GM18951 (cell line): ENCODE results near the gene GPR39.

Experiments
- POLR2A ChIP-seq: IDR thresholded peaks from 4 replicates; pipeline ENCODE4 v1.6.1; 2011; ENCODE audit warnings: mild to moderate bottlenecking; ENCODE audit not compliant: insufficient read length, insufficient read depth; ENCODE audit errors: extremely low read depth
- in situ Hi-C: fragments of 300-500 bp; cut with MboI; formaldehyde crosslinking; loops from one replicate; pipeline ENCODE4 v1.12.0; 2022; ENCODE audit warnings: low sequenced_read_pairs, mixed read lengths, inconsistent platforms; ENCODE audit not compliant: unreplicated experiment

Gene GPR39

DNA sequence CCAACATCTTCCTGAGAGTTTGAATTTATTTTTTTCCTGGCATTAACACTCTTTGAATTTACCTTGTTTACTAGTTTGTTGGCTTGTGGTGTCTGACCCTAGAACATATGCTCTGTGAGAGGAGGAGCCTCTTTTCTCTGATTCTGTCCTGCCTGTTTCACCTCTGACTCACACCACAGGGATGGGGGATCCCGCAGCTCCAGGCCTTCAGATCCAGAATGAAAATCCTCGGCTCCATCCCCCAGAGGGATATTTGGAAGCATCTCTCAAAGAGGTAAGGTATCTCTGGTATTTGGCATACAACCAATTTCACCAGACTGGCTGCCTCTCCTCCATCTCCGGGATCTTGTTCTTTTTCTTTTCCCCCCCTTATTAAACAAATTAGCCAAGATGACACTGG is 104.7 kb downstream of the GPR39 start:
- in situ Hi-C loops = no loop called here
- no peak for TF ChIP-seq POLR2A

DNA sequence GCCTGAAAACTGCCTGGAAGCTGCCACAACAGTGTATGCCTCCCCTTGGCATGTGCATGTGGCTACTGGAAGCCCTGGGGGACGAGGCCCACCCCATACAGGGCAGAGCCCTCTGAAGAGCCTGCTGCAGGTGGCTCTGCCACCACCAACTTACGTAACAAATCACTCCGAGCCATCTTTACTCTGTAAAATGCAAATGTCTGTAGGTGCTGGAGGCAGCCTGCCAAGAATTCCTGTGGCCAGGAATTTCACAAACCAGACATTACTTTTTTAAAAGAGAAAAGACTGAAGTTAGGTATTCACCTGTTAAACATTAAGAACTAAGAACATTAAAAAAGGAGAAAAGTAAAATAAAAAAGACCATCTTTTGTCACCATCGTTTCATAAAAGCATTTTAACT is 106.3 kb downstream of the GPR39 start:
- in situ Hi-C loops = no loop called here
- no peak for TF ChIP-seq POLR2A

DNA sequence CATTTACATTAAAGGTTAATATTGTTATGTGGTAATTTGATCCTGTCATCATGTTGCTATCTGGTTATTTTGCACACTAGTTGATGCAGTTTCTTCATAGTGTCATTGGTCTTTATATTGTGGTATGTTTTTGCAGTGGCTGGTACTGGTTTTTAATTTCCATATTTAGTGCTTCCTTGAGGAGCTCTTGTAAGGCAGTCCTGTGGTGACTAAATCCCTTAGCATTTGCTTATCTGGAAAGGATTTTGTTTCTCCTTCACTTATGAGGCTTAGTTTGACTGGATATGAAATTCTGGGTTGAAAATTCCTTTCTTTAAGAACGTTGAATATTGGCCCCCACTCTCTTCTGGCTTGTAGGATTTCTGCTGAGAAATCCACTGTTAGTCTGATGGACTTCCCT is 120.5 kb downstream of the GPR39 start:
- in situ Hi-C loops = loop anchor here (25.0 kb wide), 3 partner anchors 625 to 1250 kb away; partner anchors contain the start of gene NCKAP5

DNA sequence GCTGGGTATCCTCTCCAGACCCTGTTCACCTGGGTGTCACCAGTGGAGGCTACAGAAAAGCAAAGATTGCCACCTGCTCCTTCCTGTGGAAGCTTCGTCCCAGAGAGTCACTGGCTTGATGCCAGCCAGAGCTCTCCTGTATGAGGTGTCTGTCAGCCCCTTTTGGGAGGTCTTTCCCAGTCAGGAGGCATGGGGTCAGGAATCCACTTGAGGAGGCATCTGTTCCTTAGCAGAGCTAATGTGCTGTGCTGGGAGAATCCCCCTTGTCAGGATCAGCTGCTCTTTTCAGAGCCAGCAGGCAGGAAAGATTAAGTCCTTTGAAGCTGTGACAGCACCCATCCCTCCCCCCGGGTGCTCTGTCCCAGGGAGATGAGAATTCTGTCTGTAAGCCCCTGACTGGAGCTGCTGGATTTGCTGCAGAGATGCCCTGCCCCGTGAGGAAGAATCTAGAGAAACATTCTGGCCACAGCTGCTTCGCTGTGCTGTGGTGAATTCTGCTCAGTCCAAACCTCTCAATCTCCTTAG is 121.8 kb downstream of the GPR39 start:
- no peak for TF ChIP-seq POLR2A
- in situ Hi-C loops = loop anchor here (25.0 kb wide), 3 partner anchors 624 to 1249 kb away; partner anchors contain the start of gene NCKAP5

DNA sequence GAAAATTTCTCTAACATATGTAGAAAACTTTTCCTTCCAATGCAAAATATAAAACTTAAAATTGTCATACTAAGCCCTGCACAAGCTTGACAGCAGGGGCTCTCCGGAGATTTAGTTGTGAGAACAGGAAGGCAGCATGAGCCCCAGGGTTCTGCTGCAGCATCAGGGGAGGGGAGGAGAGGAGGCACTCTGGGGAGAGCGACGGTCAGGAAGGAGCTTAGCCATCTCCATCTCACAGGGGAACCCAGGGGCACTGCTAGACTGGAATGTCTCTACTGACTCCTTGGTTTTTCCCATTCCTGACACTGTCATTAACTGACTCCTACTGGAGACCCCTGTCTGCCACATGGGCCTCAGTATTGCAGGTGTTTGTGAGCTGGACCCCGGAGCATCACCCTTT is 123.6 kb downstream of the GPR39 start:
- TF ChIP-seq POLR2A = no peak
- in situ Hi-C loops = loop anchor here (25.0 kb wide), 3 partner anchors 622 to 1247 kb away; partner anchors contain the start of gene NCKAP5

DNA sequence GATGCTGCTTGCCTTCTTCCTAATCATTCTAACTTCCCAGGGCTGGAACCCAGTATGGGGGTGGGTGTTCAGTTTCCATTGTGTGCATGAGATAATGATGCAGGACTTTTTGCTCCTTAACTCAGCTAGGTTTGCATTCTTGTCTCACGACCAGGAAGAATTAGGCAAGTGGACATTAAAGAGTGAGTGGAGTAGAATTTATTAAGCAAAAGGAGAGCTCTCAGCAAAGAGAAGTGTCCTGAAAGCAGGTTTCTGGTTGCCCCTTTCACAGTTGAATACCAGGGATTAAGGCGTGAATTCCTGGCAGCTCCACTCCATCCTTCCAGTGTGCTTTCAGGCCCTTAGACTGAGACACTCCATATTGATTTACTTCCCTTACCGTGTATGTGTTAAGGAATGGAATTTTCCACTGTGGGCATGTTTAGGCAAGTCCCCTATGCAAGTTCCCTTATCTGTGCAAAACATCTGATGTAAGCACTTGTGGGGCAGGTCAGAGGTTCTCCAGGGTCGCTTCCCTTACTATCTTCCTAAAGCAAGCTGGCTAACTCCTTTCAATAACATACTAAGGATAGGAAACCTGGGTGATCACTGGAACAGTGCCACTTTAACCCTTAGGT is 126.5 kb downstream of the GPR39 start:
- in situ Hi-C loops = loop anchor here (25.0 kb wide), 3 partner anchors 619 to 1244 kb away; partner anchors contain the start of gene NCKAP5
- TF ChIP-seq POLR2A = no peak

DNA sequence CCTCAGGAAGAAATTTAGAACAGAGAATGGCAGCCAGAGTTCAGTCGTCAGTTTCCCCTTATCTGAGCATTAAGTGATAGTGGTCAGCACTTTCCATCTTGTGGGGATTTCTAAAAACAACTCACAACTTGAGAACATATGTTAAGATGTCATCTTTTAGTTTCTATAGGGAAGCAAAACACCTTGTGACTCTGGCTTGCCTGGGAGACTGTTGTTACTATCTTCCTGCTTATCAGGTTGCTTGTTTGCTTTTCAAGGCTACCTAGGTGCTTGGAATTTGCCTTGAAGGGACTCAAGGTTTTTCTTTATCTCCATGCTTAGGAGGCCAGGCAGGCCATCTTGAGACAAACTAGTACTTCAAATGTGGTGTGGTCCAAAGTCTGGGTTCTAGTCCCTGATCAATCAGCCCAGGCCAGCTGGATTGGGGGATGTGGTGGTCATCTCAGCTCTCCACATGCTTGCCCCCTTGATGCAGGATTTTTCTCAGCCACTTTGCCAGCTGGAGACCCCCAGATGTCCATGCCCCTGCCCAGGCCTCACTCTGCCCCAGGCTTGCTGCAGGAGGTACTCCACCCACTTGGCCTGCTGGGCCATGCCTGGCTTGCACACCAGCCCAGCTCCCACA is 127.5 kb downstream of the GPR39 start:
- in situ Hi-C loops = loop anchor here (25.0 kb wide), 3 partner anchors 618 to 1243 kb away; partner anchors contain the start of gene NCKAP5
- no peak for TF ChIP-seq POLR2A

DNA sequence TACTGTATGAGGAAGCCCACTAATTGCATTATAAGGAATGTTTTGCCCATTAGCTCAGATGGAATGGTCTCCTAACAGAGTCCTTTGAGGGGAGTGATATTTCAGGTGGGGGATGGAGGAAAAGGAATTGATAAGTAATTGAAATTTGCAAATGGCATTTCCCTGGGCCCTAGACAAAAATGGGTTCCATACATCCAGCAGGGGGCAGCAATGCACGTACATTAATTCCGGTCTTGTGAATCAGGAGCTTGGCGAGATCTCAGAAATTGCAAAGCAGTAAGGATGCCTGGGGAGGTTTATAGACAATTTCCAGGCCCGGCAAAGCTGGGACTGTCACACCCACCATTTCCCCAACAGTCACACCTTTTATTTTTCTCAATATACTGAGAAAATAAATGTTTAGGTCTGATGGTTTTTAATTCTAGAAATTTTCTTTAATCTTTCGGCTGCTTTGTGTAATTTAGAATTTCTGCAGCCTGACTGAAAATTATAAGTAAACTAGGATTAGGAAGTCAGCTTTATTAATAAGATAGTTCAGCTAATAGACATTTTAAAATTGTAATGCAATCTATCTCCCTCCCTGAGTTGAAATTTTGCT is 130.6 kb downstream of the GPR39 start:
- in situ Hi-C loops = loop anchor here (25.0 kb wide), 3 partner anchors 615 to 1240 kb away; partner anchors contain the start of gene NCKAP5
- no peak for TF ChIP-seq POLR2A

DNA sequence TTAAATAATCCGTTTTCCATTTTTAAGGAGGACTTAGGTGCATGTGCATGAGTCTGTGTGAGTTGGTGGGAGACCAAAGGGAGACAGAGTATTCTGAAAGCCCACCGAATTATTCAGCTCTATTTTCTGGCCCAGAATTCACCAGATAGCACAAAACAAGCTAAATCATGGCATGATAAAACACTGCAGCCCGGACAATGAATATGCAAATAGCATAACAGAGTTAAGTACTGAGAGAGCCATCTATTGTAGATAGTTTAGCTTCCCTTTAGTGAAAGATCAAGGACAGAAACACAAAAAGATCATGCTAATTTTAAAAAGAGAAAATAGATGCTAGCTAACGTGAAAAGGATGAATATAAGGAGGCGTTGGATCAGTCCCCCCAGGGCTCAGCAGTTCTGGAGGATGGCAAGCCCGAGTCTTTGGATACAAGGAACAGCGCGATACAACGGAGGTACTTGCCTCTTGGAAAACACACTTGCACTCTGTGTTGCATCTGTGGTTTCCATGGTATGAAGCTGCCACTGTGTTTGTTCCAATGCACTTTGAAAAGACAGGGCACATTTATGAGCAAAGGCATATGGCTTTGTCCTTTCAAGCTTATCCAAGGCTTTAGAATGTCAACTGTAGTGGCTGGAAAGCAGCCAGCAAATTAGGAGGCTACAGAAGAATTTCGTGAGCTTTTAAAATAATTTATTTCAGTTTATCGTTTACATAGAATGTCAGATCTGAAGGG is 133.5 kb downstream of the GPR39 start:
- in situ Hi-C loops = loop anchor here (25.0 kb wide), 3 partner anchors 612 to 1237 kb away; partner anchors contain the start of gene NCKAP5
- TF ChIP-seq POLR2A = no peak

DNA sequence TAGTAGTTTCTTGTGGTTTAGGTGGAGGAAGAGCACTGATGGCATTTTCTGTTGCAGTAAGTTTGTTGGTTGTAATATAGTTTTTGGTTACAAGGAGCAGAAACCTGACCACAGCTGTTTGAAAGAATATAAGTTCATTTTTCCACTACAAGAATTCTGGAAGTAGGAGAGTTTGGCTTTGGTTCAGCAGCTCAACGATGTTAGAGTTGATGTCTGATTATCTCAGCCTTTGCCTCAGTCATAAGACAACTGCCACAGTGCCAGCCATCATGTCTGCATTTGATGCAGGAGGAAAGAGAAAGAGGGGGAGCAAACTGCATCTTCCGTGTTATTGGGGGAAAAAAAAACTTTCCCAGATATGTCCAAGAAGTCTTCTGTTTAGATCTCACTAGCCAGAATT is 134.3 kb downstream of the GPR39 start:
- TF ChIP-seq POLR2A = no peak
- in situ Hi-C loops = no loop called here

DNA sequence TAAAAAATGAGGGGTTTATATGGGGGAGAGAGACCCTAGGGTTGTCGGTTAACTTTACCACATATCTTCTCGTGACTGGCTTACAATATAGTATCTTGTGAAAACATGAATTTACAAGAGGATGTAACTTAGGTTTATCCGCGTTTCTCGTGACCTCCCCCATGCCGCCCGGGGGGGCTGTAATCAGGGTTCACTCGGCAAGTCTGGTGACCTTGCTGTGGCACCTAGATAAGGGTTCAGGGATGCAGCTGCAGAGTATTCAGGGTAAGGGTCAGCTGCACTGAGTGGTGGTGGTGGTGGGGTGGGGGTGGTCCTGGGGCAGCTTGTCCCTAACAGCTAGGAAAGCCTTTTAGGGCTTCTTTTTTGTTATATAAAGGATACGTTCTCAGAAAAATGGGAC is 141.1 kb downstream of the GPR39 start:
- TF ChIP-seq POLR2A = no peak
- in situ Hi-C loops = no loop called here

DNA sequence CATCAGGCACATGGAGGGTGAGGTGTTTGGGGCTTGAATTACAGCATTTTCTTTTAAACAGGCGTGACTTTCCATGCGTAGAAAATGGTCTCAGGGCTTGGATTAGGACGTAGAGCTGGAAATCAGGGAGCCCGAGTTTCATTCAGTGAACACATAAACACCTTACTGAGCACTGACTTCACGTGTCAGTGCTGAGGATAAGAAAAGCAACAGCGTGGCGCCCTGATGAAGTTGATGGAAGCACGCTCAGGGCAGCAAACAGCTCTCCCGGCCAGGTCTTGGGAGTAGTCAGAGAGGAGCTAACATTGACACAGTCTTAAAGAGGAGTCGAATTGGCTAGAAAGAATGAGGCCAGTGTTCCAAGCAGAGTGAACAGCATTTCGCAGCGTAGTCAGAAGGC is 142.7 kb downstream of the GPR39 start:
- in situ Hi-C loops = no loop called here
- TF ChIP-seq POLR2A = no peak

DNA sequence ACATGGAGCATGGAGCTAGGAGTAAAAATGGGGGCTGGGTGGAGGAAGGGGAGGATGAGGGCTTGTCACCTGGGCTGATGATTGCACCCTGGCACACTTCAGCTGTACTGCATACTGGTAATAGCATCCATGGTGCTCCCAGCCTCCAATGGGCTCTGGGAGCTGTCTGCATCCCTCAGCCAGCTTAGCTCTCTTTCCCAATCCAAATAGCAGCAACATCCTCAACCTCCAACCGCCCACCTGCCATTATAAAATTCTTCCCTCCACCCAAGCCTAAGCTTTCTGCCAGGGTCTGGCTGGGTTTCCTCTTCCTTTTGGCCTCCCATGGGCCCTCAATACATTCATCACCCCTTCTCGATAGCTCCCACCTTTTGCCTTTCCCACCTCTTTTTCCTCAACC is 143.3 kb downstream of the GPR39 start:
- in situ Hi-C loops = no loop called here
- no peak for TF ChIP-seq POLR2A
